GM10847 (cell line): ENCODE data around the gene FLOT2.

ENCODE experiments used
- POLR2A ChIP-seq: IDR thresholded peaks from 2 replicates; pipeline ENCODE4 v1.6.1; 2011; ENCODE audit not compliant: insufficient read length; ENCODE audit errors: extremely low read depth

FLOT2 gene

GRCh38 chr17:28902819-28903545 lies 5.4 kb upstream of the FLOT2 start, which contains the start of gene DHRS13:
Gene DHRS13, minus strand, starts transcription at chr17:28903079. Its CDS starts 135 bp downstream, at chr17:28902944.
- no peak for TF ChIP-seq POLR2A

GRCh38 chr17:28901866-28902818 lies 4.6 kb upstream of the FLOT2 start:
- TF ChIP-seq POLR2A = no peak

- no peak for TF ChIP-seq POLR2A
Measured at GRCh38 chr17:28900986-28901726, 3.6 kb upstream of the FLOT2 start.

GRCh38 chr17:28899212-28899815 lies 1.8 kb upstream of the FLOT2 start:
- TF ChIP-seq POLR2A = no peak

GRCh38 chr17:28898527-28898955 lies 1.0 kb upstream of the FLOT2 start:
- TF ChIP-seq POLR2A = no peak

GRCh38 chr17:28897769-28898526 lies 415 bp upstream of the FLOT2 start:
- no peak for TF ChIP-seq POLR2A

- TF ChIP-seq POLR2A = no peak
Measured at GRCh38 chr17:28896491-28896883, 1.0 kb downstream of the FLOT2 start.

GRCh38 chr17:28895794-28896447 lies 1.6 kb downstream of the FLOT2 start:
- TF ChIP-seq POLR2A = no peak

GRCh38 chr17:28892024-28892423 lies 5.5 kb downstream of the FLOT2 start:
- no peak for TF ChIP-seq POLR2A

GRCh38 chr17:28891201-28891600 lies 6.3 kb downstream of the FLOT2 start:
- TF ChIP-seq POLR2A = no peak

GRCh38 chr17:28889996-28890395 lies 7.5 kb downstream of the FLOT2 start:
- no peak for TF ChIP-seq POLR2A

GRCh38 chr17:28888832-28889231 lies 8.7 kb downstream of the FLOT2 start:
- TF ChIP-seq POLR2A = no peak

- TF ChIP-seq POLR2A = no peak
Measured at GRCh38 chr17:28887871-28888471, 9.6 kb downstream of the FLOT2 start.
